Astrocyte (in vitro differentiated cells and primary cell): ENCODE measurements around the gene EIF3K. TPM values are rescaled to one million over a fixed set of nuclear protein-coding genes. Genes with fewer than 3 reads are reported as not detected.

Experiments used
- DNase-seq: peaks from one replicate; pipeline ENCODE4 v3.0.0-alpha.2; 2010; ENCODE audit warnings: low read depth
- FAIRE-seq: peaks from 2 replicates; lab custom pipeline; 2011; peaks lifted over from hg19 to GRCh38; lab: Jason Lieb, UNC
- H2AFZ ChIP-seq: 2 replicates; pipeline ENCODE4 v1.6.0; 2012; ENCODE audit warnings: low read depth, low read length, inconsistent platforms
- H3K27ac ChIP-seq: 2 replicates; pipeline ENCODE4 v1.5.1; 2011; ENCODE audit warnings: low read depth, low read length, inconsistent platforms
- H3K27me3 ChIP-seq: 2 replicates; pipeline ENCODE4 v1.6.0; 2011; ENCODE audit warnings: low read length, inconsistent platforms; ENCODE audit not compliant: insufficient read depth
- H3K36me3 ChIP-seq: 2 replicates; pipeline ENCODE4 v1.5.1; 2011; ENCODE audit warnings: low read length, inconsistent platforms; ENCODE audit not compliant: insufficient read depth
- H3K4me1 ChIP-seq: 2 replicates; pipeline ENCODE4 v1.5.1; 2011; ENCODE audit warnings: low read length, inconsistent platforms; ENCODE audit not compliant: insufficient read depth
- H3K4me2 ChIP-seq: 2 replicates; pipeline ENCODE4 v1.6.0; 2012; ENCODE audit warnings: low read length, inconsistent platforms
- H3K4me3 ChIP-seq: 2 replicates; pipeline ENCODE4 v1.5.1; 2011; ENCODE audit warnings: low read depth, mild to moderate bottlenecking, low read length, inconsistent platforms; ENCODE audit not compliant: insufficient read depth
- H3K79me2 ChIP-seq: 2 replicates; pipeline ENCODE4 v1.6.0; 2012; ENCODE audit warnings: mild to moderate bottlenecking, low read length, inconsistent platforms; ENCODE audit not compliant: insufficient read depth
- H3K9ac ChIP-seq: 2 replicates; pipeline ENCODE4 v1.6.0; 2012; ENCODE audit warnings: mild to moderate bottlenecking, low read length, inconsistent platforms
- H3K9me3 ChIP-seq: 2 replicates; pipeline ENCODE4 v1.5.1; 2012; ENCODE audit warnings: low read depth, mild to moderate bottlenecking, low read length, inconsistent platforms; ENCODE audit not compliant: insufficient read depth
- H4K20me1 ChIP-seq: 2 replicates; pipeline ENCODE4 v1.6.0; 2012; ENCODE audit warnings: low read length, inconsistent platforms; ENCODE audit not compliant: insufficient read depth
- H3K27ac Mint-ChIP-seq: one replicate; pipeline ENCODE4 v1.8.0; 2021; ENCODE audit warnings: mild to moderate bottlenecking, mixed read lengths; ENCODE audit not compliant: unreplicated experiment
- H3K27me3 Mint-ChIP-seq: one replicate; pipeline ENCODE4 v1.8.0; 2021; ENCODE audit warnings: low read depth, mixed read lengths; ENCODE audit not compliant: unreplicated experiment
- H3K36me3 Mint-ChIP-seq: one replicate; pipeline ENCODE4 v1.8.0; 2021; ENCODE audit warnings: low read depth, mixed read lengths; ENCODE audit not compliant: unreplicated experiment
- H3K4me1 Mint-ChIP-seq: one replicate; pipeline ENCODE4 v1.8.0; 2021; ENCODE audit warnings: low read depth, mixed read lengths; ENCODE audit not compliant: unreplicated experiment
- H3K4me3 Mint-ChIP-seq: one replicate; pipeline ENCODE4 v1.8.0; 2021; ENCODE audit warnings: mild to moderate bottlenecking, moderate library complexity, mixed read lengths; ENCODE audit not compliant: unreplicated experiment
- H3K9me3 Mint-ChIP-seq: one replicate; pipeline ENCODE4 v1.8.0; 2021; ENCODE audit warnings: mild to moderate bottlenecking, mixed read lengths; ENCODE audit not compliant: unreplicated experiment
- EZH2 ChIP-seq: IDR thresholded peaks from 2 replicates; pipeline ENCODE4 v1.6.1; 2012; ENCODE audit warnings: mild to moderate bottlenecking, low read length, inconsistent platforms; ENCODE audit not compliant: insufficient read depth
- total RNA-seq: library from RNA; stranded (reverse); gene quantifications from 2 replicates; pipeline ENCODE4 v1.2.1, GENCODE V29; 2021
- TF ChIP-seq, protein P1 (sequence below): IDR thresholded peaks from 2 replicates; pipeline ENCODE4 v1.5.1; 2011; ENCODE audit warnings: low read depth, mild to moderate bottlenecking, inconsistent platforms, low read length, moderate library complexity; ENCODE audit not compliant: insufficient read depth

Gene EIF3K
- total RNA-seq, 1 donor from 2014 or later, result 229 TPM

- Mint-ChIP-seq H3K27ac (no peak overlapping the region), H3K4me3 (no peak overlapping the region), H3K4me1 (no peaks in the 10 kb centered on the region), H3K9me3 (no peaks in the 10 kb centered on the region), H3K36me3 (no peaks in the 10 kb centered on the region), H3K27me3 (peaks cover 14% of the 10 kb centered on the region)
- Histone ChIP-seq H3K36me3 (no peaks in the 10 kb centered on the region), H3K79me2 (no peaks in the 10 kb centered on the region), H3K4me3 (no peak overlapping the region), H3K9ac (no peak overlapping the region), H3K9me3 (no peaks in the 10 kb centered on the region), H3K27me3 (no peaks in the 10 kb centered on the region), H3K4me2 (no peak overlapping the region), H3K4me1 (no peaks in the 10 kb centered on the region), H3K27ac (no peak overlapping the region), H2AFZ (no peak overlapping the region), H4K20me1 (no peaks in the 10 kb centered on the region)
- no peak for FAIRE-seq
- TF ChIP-seq, protein P1, sequence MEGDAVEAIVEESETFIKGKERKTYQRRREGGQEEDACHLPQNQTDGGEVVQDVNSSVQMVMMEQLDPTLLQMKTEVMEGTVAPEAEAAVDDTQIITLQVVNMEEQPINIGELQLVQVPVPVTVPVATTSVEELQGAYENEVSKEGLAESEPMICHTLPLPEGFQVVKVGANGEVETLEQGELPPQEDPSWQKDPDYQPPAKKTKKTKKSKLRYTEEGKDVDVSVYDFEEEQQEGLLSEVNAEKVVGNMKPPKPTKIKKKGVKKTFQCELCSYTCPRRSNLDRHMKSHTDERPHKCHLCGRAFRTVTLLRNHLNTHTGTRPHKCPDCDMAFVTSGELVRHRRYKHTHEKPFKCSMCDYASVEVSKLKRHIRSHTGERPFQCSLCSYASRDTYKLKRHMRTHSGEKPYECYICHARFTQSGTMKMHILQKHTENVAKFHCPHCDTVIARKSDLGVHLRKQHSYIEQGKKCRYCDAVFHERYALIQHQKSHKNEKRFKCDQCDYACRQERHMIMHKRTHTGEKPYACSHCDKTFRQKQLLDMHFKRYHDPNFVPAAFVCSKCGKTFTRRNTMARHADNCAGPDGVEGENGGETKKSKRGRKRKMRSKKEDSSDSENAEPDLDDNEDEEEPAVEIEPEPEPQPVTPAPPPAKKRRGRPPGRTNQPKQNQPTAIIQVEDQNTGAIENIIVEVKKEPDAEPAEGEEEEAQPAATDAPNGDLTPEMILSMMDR, result no peak
- no peak for TF ChIP-seq EZH2
- no peak for DNase-seq
These were observed 38.9 kb upstream of the EIF3K start for GRCh38 chr19:38580080-38580479.

DNA sequence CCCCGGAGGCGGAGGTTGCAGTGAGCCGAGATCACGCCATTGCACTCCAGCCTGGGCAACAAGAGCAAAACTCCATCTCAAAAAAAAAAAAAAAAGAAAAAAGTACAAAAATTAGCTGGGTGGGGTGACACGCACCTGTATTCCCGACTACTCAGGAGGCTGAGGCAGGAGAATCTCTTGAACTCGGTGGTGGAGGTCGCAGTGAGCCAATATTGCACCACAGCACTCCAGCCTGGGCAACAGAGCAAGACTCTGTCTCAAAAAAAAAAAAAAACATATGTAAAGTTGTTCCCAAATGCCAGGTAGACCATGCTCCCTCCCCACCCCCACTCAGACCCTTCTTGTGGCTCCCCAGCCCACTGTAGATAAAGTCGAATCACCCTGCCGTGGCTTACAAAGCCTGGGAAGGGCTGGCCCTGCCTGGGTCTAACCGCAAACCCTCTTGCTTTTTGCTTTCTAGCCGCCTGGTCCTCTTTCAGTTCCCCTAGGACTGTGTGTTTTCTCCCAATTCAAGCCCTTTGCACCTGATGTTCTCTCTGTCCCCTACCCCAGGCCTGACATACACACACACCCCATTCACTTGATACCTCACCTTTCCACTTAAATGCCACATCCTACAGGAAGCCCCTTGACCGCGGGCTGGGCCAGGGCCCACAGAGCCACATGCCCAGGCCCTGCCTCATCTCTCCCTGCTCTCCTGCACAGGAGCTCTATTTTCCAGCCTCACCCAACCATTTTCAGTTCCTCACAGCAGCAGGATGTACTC, 35.6 kb upstream of the EIF3K start:
- H3K4me2 ChIP-seq, result no peak overlapping the region
- H3K4me1 Mint-ChIP-seq, result no peaks in the 10 kb centered on the region
- H4K20me1 ChIP-seq, result no peaks in the 10 kb centered on the region
- peaks cover 3% of the 10 kb centered on the region for H3K36me3 Mint-ChIP-seq
- no peak overlapping the region for H2AFZ ChIP-seq
- no peak for TF ChIP-seq EZH2
- TF ChIP-seq, protein P1, result no peak
- no peak overlapping the region for H3K4me3 Mint-ChIP-seq
- H3K9me3 Mint-ChIP-seq, result no peaks in the 10 kb centered on the region
- DNase-seq, result no peak
- no peaks in the 10 kb centered on the region for H3K36me3 ChIP-seq
- H3K27ac Mint-ChIP-seq, result no peak overlapping the region
- H3K27me3 ChIP-seq, result no peaks in the 10 kb centered on the region
- H3K27ac ChIP-seq, result no peak overlapping the region
- no peak for FAIRE-seq
- no peaks in the 10 kb centered on the region for H3K4me1 ChIP-seq
- no peak overlapping the region for H3K4me3 ChIP-seq
- H3K79me2 ChIP-seq, result no peaks in the 10 kb centered on the region
- peaks cover 16% of the 10 kb centered on the region for H3K27me3 Mint-ChIP-seq
- H3K9me3 ChIP-seq, result no peaks in the 10 kb centered on the region
- no peak overlapping the region for H3K9ac ChIP-seq

DNA sequence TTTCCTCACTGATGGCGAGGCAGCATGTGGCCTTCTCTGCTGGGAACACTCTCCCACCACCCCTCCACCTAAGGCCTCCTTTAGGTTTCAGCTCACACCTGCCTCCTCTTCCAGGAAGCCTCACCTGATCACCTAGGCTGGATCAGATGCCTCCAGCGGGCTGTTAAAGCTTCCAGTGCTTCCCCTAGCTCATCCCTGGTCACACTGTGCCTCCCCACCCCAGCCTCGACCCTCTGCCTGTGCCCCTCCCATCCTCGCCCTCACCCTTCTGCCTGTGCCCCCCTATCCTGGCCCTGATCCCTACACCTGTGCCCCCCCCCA, 35.0 kb upstream of the EIF3K start:
- Mint-ChIP-seq H3K9me3 (no peaks in the 10 kb centered on the region), H3K36me3 (peaks cover 3% of the 10 kb centered on the region), H3K27ac (no peak overlapping the region), H3K4me1 (no peaks in the 10 kb centered on the region), H3K27me3 (peaks cover 16% of the 10 kb centered on the region), H3K4me3 (no peak overlapping the region)
- Histone ChIP-seq H3K4me1 (no peaks in the 10 kb centered on the region), H3K4me3 (no peak overlapping the region), H3K9me3 (no peaks in the 10 kb centered on the region), H3K79me2 (no peaks in the 10 kb centered on the region), H3K4me2 (no peak overlapping the region), H3K9ac (no peak overlapping the region), H4K20me1 (no peaks in the 10 kb centered on the region), H3K36me3 (no peaks in the 10 kb centered on the region), H2AFZ (no peak overlapping the region), H3K27ac (no peak overlapping the region), H3K27me3 (no peaks in the 10 kb centered on the region)
- DNase-seq, result no peak
- TF ChIP-seq EZH2, result no peak
- no peak for FAIRE-seq
